NT2/D1 (cell line): Measurements from ENCODE around the gene TRNAU1AP.
A peak's percentile ranks its signal among the peaks of the same experiment; 100 is the strongest.

ENCODE experiments used
- DNase-seq: peaks from one replicate; pipeline ENCODE4 v3.0.0-alpha.2; 2011; ENCODE audit warnings: low read depth, low spot score
- H3K27me3 ChIP-seq: 2 replicates; pipeline ENCODE4 v1.6.0; 2011; ENCODE audit warnings: mild to moderate bottlenecking; ENCODE audit not compliant: insufficient read length, insufficient read depth
- H3K36me3 ChIP-seq: 2 replicates; pipeline ENCODE4 v1.6.1; 2011; ENCODE audit warnings: mild to moderate bottlenecking, low read length, mixed read lengths; ENCODE audit not compliant: insufficient read depth, insufficient read length
- H3K4me1 ChIP-seq: 2 replicates; pipeline ENCODE4 v1.5.1; 2011; ENCODE audit not compliant: insufficient read depth, insufficient read length
- H3K4me3 ChIP-seq: 2 replicates; pipeline ENCODE4 v1.5.1; 2011; ENCODE audit warnings: low read depth; ENCODE audit not compliant: insufficient read length
- H3K9ac ChIP-seq: 2 replicates; pipeline ENCODE4 v1.6.0; 2011; ENCODE audit warnings: low read depth; ENCODE audit not compliant: insufficient read length
- H3K9me3 ChIP-seq: 2 replicates; pipeline ENCODE4 v1.5.1; 2011; ENCODE audit warnings: mild to moderate bottlenecking, low read length; ENCODE audit not compliant: insufficient read depth
- SUZ12 ChIP-seq: IDR thresholded peaks from 2 replicates; pipeline ENCODE4 v1.6.1; 2011; ENCODE audit not compliant: insufficient read length, insufficient read depth; ENCODE audit errors: extremely low read depth
- YY1 ChIP-seq: IDR thresholded peaks from 2 replicates; pipeline ENCODE4 v1.6.1; 2011; ENCODE audit not compliant: insufficient read length, insufficient read depth
- ZNF274 ChIP-seq: IDR thresholded peaks from 2 replicates; pipeline ENCODE4 v1.6.1; 2011; ENCODE audit warnings: mild to moderate bottlenecking, low read depth, low read length

The TRNAU1AP gene

GRCh38 chr1:28552758-28553663 is at the start of gene TRNAU1AP:
Gene TRNAU1AP, plus strand, starts transcription at chr1:28553085. Its CDS starts 26 bp downstream, at chr1:28553111.
- DNase-seq = peak; percentile 98

GRCh38 chr1:28503117-28503516 is 49.8 kb upstream of the TRNAU1AP start:
- Histone ChIP-seq H3K9me3 (no peaks in the 10 kb centered on the region), H3K36me3 (peaks cover 36% of the 10 kb centered on the region), H3K4me1 (no peaks in the 10 kb centered on the region), H3K4me3 (no peak overlapping the region), H3K27me3 (no peaks in the 10 kb centered on the region), H3K9ac (no peak overlapping the region)
- no peak for DNase-seq
- TF ChIP-seq YY1 (no peak), SUZ12 (no peak), ZNF274 (no peak)

More at GRCh38 chr1:28552758-28553663, at the start of gene TRNAU1AP:
- TF ChIP-seq ZNF274 = no peak
- peak; percentile 48 for TF ChIP-seq YY1
- Histone ChIP-seq H3K9ac (peak within 1 kb of the TSS; percentile 92), H3K36me3 (peaks cover 30% of the 10 kb centered on the region), H3K4me1 (no peaks in the 10 kb centered on the region), H3K4me3 (peak within 1 kb of the TSS; percentile 88), H3K27me3 (no peaks in the 10 kb centered on the region), H3K9me3 (no peaks in the 10 kb centered on the region)

GRCh38 chr1:28505406-28506187 is 47.3 kb upstream of the TRNAU1AP start, which contains the start of gene RCC1:
Gene RCC1, plus strand, starts transcription at chr1:28506043. Its CDS starts 23,824 bp downstream, at chr1:28529867.
- H3K4me3 ChIP-seq = peak within 1 kb of the TSS; percentile 85
- H3K9ac ChIP-seq = peak within 1 kb of the TSS; percentile 95
- H3K36me3 ChIP-seq = peaks cover 51% of the 10 kb centered on the region
- TF ChIP-seq SUZ12 (no peak), ZNF274 (no peak), YY1 (no peak)
- peak; percentile 99 for DNase-seq
- no peaks in the 10 kb centered on the region for H3K27me3 ChIP-seq
- no peaks in the 10 kb centered on the region for H3K9me3 ChIP-seq
- no peaks in the 10 kb centered on the region for H3K4me1 ChIP-seq

GRCh38 chr1:28506907-28507246 is 46.0 kb upstream of the TRNAU1AP start:
- Histone ChIP-seq H3K36me3 (peaks cover 55% of the 10 kb centered on the region), H3K9me3 (no peaks in the 10 kb centered on the region), H3K27me3 (no peaks in the 10 kb centered on the region), H3K4me3 (peak overlapping the region; percentile 85), H3K4me1 (no peaks in the 10 kb centered on the region), H3K9ac (peak overlapping the region; percentile 95)
- no peak for TF ChIP-seq YY1
- TF ChIP-seq ZNF274 = no peak
- no peak for TF ChIP-seq SUZ12
- DNase-seq = no peak

- Histone ChIP-seq H3K9me3 (no peaks in the 10 kb centered on the region), H3K27me3 (no peaks in the 10 kb centered on the region), H3K4me1 (no peaks in the 10 kb centered on the region), H3K9ac (peak overlapping the region; percentile 95), H3K36me3 (peaks cover 58% of the 10 kb centered on the region), H3K4me3 (peak overlapping the region; percentile 85)
- TF ChIP-seq SUZ12 (no peak), YY1 (no peak), ZNF274 (no peak)
- no peak for DNase-seq
These were observed 45.6 kb upstream of the TRNAU1AP start for GRCh38 chr1:28507247-28507645.

GRCh38 chr1:28507646-28508434 is 45.0 kb upstream of the TRNAU1AP start:
- Histone ChIP-seq H3K4me3 (peak overlapping the region; percentile 85), H3K9me3 (no peaks in the 10 kb centered on the region), H3K9ac (peak overlapping the region; percentile 95), H3K4me1 (no peaks in the 10 kb centered on the region), H3K36me3 (peaks cover 64% of the 10 kb centered on the region), H3K27me3 (no peaks in the 10 kb centered on the region)
- no peak for DNase-seq
- TF ChIP-seq YY1 = no peak
- no peak for TF ChIP-seq ZNF274
- TF ChIP-seq SUZ12 = no peak
